Measurements from ENCODE around the gene CXCL12.

Gene CXCL12

DNA sequence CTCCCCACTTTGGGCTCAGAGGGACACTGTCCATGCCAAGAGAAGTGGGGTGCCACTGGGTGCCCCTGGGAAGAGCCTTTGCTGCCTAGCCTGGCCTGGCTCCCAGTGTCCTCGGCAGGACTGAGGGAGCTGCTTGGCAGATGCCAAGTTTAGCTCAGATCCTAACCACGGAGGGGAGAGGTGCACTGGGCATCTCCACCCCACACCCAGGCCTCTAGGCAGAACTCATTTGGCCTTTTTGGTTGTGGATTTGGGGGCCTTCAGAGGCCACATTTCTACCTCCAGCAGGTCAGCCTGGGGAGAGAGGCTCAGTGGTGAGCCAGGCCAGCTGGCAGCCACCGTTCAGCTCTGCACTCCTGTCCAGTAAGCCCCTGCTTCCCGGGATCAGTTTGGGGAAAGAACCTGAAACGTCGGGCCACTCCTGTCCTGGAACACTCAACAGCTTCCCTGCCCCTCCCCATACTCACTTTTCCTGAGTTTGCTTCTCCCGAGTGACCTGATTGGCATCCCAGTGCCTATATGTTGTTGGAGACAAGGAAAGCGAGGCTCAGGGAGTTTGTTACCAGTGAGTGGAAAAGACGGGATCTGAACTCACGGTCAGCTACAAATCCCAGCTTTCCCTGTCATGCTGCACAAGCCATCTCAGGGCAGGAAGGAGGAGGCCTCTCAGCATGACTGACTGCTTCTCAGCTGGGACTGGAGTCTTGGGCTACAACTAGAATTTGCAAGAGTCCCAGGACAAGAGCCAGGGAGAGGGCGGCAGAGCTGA, 11.2 kb upstream of the CXCL12 start:
- DNase-seq (ENCODE audit: insufficient read length, low spot score) (no peak), FAIRE-seq (no peak)
- TF ChIP-seq, protein P1, sequence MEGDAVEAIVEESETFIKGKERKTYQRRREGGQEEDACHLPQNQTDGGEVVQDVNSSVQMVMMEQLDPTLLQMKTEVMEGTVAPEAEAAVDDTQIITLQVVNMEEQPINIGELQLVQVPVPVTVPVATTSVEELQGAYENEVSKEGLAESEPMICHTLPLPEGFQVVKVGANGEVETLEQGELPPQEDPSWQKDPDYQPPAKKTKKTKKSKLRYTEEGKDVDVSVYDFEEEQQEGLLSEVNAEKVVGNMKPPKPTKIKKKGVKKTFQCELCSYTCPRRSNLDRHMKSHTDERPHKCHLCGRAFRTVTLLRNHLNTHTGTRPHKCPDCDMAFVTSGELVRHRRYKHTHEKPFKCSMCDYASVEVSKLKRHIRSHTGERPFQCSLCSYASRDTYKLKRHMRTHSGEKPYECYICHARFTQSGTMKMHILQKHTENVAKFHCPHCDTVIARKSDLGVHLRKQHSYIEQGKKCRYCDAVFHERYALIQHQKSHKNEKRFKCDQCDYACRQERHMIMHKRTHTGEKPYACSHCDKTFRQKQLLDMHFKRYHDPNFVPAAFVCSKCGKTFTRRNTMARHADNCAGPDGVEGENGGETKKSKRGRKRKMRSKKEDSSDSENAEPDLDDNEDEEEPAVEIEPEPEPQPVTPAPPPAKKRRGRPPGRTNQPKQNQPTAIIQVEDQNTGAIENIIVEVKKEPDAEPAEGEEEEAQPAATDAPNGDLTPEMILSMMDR (IDR thresholded peaks at IDR 0.05; ENCODE audit: insufficient read depth, missing control alignments) = no peak

DNA sequence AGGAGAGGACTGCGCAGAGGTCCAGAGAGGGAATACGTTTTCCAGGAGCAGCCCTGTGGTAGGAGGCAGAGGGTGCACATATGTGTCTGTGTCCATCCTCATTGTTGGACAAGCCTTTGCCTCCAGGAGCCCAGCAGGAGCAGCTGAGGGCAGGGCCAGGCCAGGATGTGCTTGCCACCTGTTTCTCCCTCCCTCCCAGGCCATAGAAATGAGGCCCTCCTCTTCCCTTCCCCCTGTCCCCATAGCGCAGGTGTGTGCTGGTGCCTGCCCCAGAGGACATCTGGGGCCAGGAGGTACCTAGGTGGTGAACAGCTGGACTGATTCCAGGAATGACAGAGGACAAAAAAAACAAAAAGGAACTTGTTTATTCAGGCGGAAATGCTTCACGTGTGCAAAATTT, 10.5 kb upstream of the CXCL12 start:
- DNase-seq (ENCODE audit: insufficient read length, low spot score) = no peak
- FAIRE-seq = no peak
- TF ChIP-seq, protein P1 (IDR thresholded peaks at IDR 0.05; ENCODE audit: insufficient read depth, missing control alignments) = no peak

DNA sequence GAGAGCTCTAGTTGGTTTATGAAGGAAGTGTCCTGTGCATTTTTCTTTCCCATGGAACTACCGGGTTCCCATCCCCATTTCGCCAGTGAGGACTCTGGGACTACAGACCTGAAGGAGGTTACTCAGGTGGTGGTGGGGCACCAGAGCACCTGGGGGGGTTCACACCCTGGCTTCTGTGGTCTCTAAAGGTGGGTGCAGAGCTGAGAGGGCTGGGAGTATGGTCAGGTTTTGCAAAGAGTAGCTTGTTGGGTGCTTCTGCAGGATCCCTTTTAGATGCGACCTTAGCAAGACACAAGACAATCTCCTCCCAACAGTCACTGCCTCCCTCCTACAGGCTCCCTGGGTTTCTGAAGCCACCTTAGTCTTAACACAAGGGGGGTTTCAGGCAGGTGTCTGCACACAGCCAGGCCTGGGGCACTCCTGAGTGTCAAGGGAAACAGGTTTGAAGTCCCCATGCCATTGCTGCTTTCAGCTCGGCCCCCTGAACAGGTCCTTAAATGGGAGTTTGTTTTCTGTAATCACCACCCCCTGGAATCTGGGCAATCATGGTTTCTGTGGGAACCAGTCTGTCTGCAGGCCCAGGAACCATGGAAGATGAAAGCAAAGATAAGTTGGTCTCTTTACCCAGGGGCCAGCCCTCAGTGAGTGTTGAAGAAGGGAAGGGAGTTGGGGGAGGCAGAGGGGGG, 9.9 kb upstream of the CXCL12 start:
- DNase-seq (ENCODE audit: insufficient read length, low spot score) (no peak), FAIRE-seq (no peak)
- TF ChIP-seq, protein P1 (IDR thresholded peaks at IDR 0.05; ENCODE audit: insufficient read depth, missing control alignments) = no peak

DNA sequence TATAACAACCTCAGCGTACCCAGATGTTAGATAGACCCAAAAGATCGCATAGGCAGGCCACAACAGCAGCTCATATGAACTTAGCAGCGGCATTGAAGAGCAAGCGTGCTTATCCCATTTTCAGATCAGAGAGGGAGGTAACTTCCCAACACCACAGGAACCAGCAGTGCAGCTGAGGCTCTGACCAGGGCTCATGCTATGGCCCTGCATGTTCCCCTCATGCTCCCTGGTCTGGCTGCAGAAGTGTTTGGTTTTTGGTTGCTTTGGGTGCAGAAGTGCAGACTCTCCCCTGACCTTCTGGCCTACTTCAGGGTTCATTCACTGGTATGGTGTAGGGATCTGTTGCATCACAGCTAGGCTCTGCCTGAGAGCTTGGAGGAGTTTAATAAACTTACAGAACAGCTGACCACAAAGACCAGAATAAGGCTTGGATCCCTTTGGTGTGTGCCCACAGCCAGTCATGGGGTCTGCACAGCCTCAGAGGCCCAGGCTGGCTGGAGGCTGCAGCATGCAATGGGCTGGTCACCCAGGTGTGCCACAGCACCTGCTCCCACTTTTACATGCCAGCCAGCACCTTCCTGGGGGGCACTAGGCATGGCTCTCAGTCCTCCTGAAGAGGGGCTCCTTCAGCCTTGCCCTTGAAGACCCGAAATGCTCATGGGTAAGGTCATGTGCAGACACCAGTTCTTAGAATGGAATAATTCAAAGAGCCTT, 9.1 kb upstream of the CXCL12 start:
- DNase-seq (ENCODE audit: insufficient read length, low spot score) = no peak
- TF ChIP-seq, protein P1 (IDR thresholded peaks at IDR 0.05; ENCODE audit: insufficient read depth, missing control alignments) = no peak
- FAIRE-seq = no peak

GRCh38 chr10:44393051-44393630, 8.2 kb upstream of the CXCL12 start:
- FAIRE-seq = no peak

GRCh38 chr10:44392420-44392819, 7.5 kb upstream of the CXCL12 start:
- DNase-seq (ENCODE audit: insufficient read length, low spot score) (no peak), FAIRE-seq (no peak)
- TF ChIP-seq, protein P1 (IDR thresholded peaks at IDR 0.05; ENCODE audit: insufficient read depth, missing control alignments) = no peak

More at GRCh38 chr10:44393051-44393630, 8.2 kb upstream of the CXCL12 start:
- TF ChIP-seq, protein P1 (IDR thresholded peaks at IDR 0.05; ENCODE audit: insufficient read depth, missing control alignments) = no peak
- no peak for DNase-seq (ENCODE audit: insufficient read length, low spot score)
